Heart right ventricle (tissue), 16 donors: ENCODE results near the gene MELTF. TPM values are rescaled to one million over a fixed set of nuclear protein-coding genes. Genes with fewer than 3 reads are reported as not detected.
A peak's percentile ranks its signal among the peaks of the same experiment; 100 is the strongest.

ENCODE experiments used
- ATAC-seq, 8 donors: fragments of 200-7000 bp; cut with Tn5 transposase; one replicate each; pipeline ENCODE4 v1.9.1; 2020; ENCODE audit warnings: mild to moderate bottlenecking in 8 of 8, moderate library complexity in 8 of 8, moderate number of reproducible peaks in 1 of 8
- DNase-seq, 2 donors: peaks; one replicate each; pipeline ENCODE4 v3.0.0-alpha.2; 2020
- H3K27ac ChIP-seq, 10 donors: fragments of 200-600 bp; sonication (generic) in 2 of 10; one replicate each; pipeline versions ENCODE4 v1.5.0 to v1.8.0; 2020 to 2022; ENCODE audit warnings: mild to moderate bottlenecking in 3 of 10
- H3K27me3 ChIP-seq, 7 donors: fragments of 200-600 bp; one replicate each; pipeline ENCODE4 v1.8.0; 2021 to 2022; ENCODE audit warnings: mild to moderate bottlenecking in 2 of 7
- H3K36me3 ChIP-seq, 9 donors: fragments of 200-600 bp; sonication (generic) in 1 of 9; one replicate each; pipeline versions ENCODE4 v1.5.0 to v1.8.0; 2020 to 2022; ENCODE audit warnings: mild to moderate bottlenecking in 2 of 9
- H3K4me1 ChIP-seq, 9 donors: fragments of 200-600 bp; sonication (generic) in 1 of 9; one replicate each; pipeline versions ENCODE4 v1.5.0 to v1.8.0; 2020 to 2022; ENCODE audit warnings: mild to moderate bottlenecking in 4 of 9
- H3K4me3 ChIP-seq, 10 donors: fragments of 200-600 bp; sonication (generic) in 2 of 10; one replicate each; pipeline versions ENCODE4 v1.5.0 to v1.8.0; 2020 to 2022; ENCODE audit warnings: mild to moderate bottlenecking in 7 of 10, moderate library complexity in 2 of 10
- H3K9me3 ChIP-seq, 11 donors: fragments of 200-600 bp in 10 of 11; sonication (generic) in 2 of 11; one replicate each; pipeline versions ENCODE4 v1.5.0 to v1.8.0; 2013 to 2022; ENCODE audit warnings: mild to moderate bottlenecking in 2 of 11, control low read depth in 1 of 11, moderate library complexity in 1 of 11
- WGBS, 2 donors: extraction: QIAGEN DNeasy Blood & Tissue Kit; methylation state at CpG; one replicate each; pipeline ENCODE4 v1.1.7; 2013; ENCODE audit warnings: inconsistent platforms in 1 of 2; 5-methylcytosine and 5-hydroxymethylcytosine counted together
- intact Hi-C, 10 donors: fragments of 100-400 bp; cut with DNase I; formaldehyde crosslinking; loops; one replicate each; pipeline versions ENCODE4 v1.11.1 to v1.14.2; 2022
- polyA plus RNA-seq, 2 donors: library from polyadenylated mRNA; stranded (reverse); fragments of 200-250 nt; gene quantifications; one replicate each; pipeline ENCODE4 v1.2.3, GENCODE V29; 2013
- total RNA-seq, 10 donors: library from RNA; stranded (reverse); fragmentation: NEBNext Ultra II Directional in 3 of 10; extraction: Animal tissue kit (Norgen Biotek cat#: 25700) in 3 of 10; gene quantifications; one replicate each; pipeline versions ENCODE4 v1.2.1 to v1.2.4, GENCODE V29; 2021 to 2023
- TF ChIP-seq, protein P1 (sequence below), 9 donors: fragments of 200-600 bp; sonication (generic) in 2 of 9; IDR thresholded peaks; one replicate each; pipeline versions ENCODE4 v1.5.0 to v1.8.0; 2021 to 2022; ENCODE audit warnings: antibody characterized with exemption in 9 of 9, mild to moderate bottlenecking in 5 of 9, moderate library complexity in 1 of 9
- donor health status: Arrhythmogenic right ventricular cardiomyopathy.
- donor health status: ischemic (EF 13 %, LVEDD 7.1; RV severe dilation, severe dysfunction).
- donor health status: healthy with polysubstance abuse.
- donor health status: DM: no; HTN: yes; CAD: no.
- donor health status: DM: no; HTN: no; CAD: no.
- donor health status: ischemic (EF 25% LVEDD 6.9; RV normal size, moderate dysfunction).
- donor health status: ischemic (EF 25% LVEDD 5.7; RV mildly dilated, moderate dysfunction).
- donor health status: healthy.
- donor health status: DM: yes; HTN: yes; CAD: no.
- donor health status: Ischemic cardiomyopathy.
- donor health status: ischemic (EF 35%, LVEDD 5.7; RV mildly dilated, moderate dysfunction).
- donor health status: nonischemic (EF 11% LVEDD 7.7; RV severe dilation, severe dysfunction).
- donor health status: DM: yes; HTN: yes; CAD: no.
- donor health status: PGD.
- donor health status: ischemic (EF 29% LVEDD 5.4; RV normal size, mild dysfunction).
- donor health status: nonischemic (EF 23%, LVEDD 6.1; RV moderate dilation, normal function).

Gene MELTF
- total and polyA plus RNA-seq, 12 donors = 2.5 to 31.4 (median 6.8) TPM

DNA sequence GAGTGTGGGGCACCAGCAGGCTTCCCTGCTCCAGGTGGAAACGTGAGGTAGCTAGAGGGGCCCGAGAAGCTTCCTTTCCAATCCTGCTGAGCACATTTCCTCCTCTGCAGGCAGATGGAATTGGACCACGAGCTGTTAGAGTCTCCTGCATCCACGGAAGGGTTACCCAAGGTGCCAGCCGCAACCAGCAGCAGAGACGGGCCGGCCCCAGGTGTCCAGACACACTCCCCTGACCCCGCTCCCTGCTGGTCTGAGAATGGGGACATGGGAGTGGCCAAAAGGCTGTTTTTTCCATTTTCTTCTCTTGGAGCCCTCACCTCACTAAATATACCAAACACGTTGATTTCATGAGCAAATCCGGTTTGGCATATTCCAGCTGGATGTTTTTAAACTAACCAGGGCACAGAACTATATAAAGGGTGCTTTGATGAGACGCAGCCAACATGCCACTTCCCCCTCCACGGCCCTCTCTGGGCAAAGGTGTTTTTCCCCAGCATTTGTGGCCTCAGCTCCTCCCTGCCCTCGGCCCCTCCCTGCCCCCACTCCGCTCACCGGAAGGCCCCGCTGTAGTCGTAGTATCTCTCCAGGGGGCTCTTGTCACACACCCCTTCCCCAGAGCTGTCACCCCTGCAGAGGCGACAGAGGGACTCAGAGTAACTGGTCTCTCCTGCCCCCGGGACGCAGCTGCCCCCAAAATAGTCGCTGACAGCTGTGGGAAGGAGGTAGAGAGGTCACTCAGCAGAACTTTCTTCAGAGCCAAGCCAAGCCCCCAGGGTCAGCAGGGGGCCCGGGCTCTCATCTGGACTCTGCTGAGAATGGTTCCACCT is 7.0 kb downstream of the MELTF start:
- no peak for DNase-seq
- intact Hi-C loops = no loop called here
- no peaks in the 10 kb centered on the region for H3K36me3 ChIP-seq
- WGBS, 2 donors = 36 to 44% methylated on average over 22 of the region's 22 CpGs
- no peak overlapping the region for H3K27ac ChIP-seq
- TF ChIP-seq, protein P1, sequence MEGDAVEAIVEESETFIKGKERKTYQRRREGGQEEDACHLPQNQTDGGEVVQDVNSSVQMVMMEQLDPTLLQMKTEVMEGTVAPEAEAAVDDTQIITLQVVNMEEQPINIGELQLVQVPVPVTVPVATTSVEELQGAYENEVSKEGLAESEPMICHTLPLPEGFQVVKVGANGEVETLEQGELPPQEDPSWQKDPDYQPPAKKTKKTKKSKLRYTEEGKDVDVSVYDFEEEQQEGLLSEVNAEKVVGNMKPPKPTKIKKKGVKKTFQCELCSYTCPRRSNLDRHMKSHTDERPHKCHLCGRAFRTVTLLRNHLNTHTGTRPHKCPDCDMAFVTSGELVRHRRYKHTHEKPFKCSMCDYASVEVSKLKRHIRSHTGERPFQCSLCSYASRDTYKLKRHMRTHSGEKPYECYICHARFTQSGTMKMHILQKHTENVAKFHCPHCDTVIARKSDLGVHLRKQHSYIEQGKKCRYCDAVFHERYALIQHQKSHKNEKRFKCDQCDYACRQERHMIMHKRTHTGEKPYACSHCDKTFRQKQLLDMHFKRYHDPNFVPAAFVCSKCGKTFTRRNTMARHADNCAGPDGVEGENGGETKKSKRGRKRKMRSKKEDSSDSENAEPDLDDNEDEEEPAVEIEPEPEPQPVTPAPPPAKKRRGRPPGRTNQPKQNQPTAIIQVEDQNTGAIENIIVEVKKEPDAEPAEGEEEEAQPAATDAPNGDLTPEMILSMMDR (IDR thresholded peaks at IDR 0.05) = no peak
- peaks cover 0 to 29% (median 3%) of the 10 kb centered on the region in 7 donors for H3K27me3 ChIP-seq
- peaks cover 0 to 20% (median 10%) of the 10 kb centered on the region in 9 donors for H3K4me1 ChIP-seq
- H3K4me3 ChIP-seq = peak overlapping the region in 4 of 10 donors; percentile 14 to 24 (median 14)
- no peaks in the 10 kb centered on the region for H3K9me3 ChIP-seq
- peak in 1 of 8 donors; percentile 29 for ATAC-seq

DNA sequence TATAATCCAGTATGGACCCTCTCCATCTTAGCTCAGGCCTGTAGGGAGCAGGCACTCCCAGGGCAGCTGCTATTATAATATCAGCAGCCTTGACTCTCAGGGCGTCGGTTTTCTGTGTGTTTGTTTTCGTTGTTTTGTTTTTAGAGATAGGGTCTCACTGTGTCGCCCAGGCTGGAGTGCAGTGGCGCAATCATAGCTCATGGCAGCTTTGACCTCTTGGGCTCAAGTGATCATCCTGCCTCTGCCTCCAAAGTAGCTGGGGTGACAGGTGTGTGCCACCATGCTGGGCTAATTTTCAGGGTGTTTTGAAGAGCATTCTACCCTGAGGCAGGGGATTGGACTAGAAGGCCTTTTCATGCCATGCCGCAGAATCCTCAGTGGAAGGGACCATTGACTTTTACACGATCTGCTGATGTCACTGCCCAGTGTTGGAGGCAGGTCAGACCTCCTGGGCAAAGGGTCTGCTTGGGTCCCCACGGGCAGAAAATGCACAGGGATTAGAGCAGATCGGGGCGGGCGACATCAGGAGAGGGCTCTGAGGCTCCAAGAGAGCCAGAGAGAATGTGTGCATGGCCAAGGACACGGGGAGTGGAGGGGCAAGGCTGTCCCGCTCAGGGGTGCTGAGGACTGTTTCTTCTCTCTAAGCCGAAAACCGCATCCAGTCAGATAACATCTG is 7.8 kb downstream of the MELTF start:
- Histone ChIP-seq H3K4me3 (no peak overlapping the region), H3K36me3 (no peaks in the 10 kb centered on the region), H3K27me3 (peaks cover 0 to 29% (median 3%) of the 10 kb centered on the region in 7 donors), H3K27ac (no peak overlapping the region), H3K9me3 (no peaks in the 10 kb centered on the region), H3K4me1 (peaks cover 0 to 20% (median 10%) of the 10 kb centered on the region in 9 donors)
- ATAC-seq (no peak), DNase-seq (no peak)
- 83 to 85% methylated on average over 15 of the region's 15 CpGs for WGBS, 2 donors
- intact Hi-C loops = no loop called here
- TF ChIP-seq, protein P1 (IDR thresholded peaks at IDR 0.05) = no peak

DNA sequence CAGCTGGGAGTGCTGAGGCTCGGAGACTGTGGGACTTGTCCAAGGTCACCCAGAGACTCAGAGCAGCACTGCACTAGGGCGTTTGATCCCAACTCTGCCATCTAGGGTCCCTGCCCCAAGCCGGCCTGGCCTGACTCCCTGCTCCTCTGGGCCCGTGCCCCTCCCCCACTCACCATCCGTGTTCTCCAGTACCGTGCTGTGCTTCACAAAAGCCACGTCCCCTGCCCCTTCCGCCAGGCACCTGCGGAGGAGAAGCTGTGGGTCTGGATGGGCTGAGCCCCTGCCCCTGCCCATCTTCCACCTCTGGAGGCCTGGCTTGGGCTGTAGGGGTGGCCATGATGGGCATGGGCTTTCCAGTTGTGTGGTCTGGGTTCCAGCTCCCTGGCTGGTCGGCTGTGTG is 8.4 kb downstream of the MELTF start:
- Histone ChIP-seq H3K4me3 (no peak overlapping the region), H3K4me1 (peaks cover 0 to 20% (median 10%) of the 10 kb centered on the region in 9 donors), H3K36me3 (no peaks in the 10 kb centered on the region), H3K9me3 (no peaks in the 10 kb centered on the region), H3K27ac (no peak overlapping the region), H3K27me3 (peaks cover 0 to 29% (median 3%) of the 10 kb centered on the region in 7 donors)
- TF ChIP-seq, protein P1 (IDR thresholded peaks at IDR 0.05) = no peak
- DNase-seq (no peak), ATAC-seq (no peak)
- WGBS, 2 donors = 63 to 70% methylated on average over 10 of the region's 10 CpGs
- intact Hi-C loops = no loop called here

DNA sequence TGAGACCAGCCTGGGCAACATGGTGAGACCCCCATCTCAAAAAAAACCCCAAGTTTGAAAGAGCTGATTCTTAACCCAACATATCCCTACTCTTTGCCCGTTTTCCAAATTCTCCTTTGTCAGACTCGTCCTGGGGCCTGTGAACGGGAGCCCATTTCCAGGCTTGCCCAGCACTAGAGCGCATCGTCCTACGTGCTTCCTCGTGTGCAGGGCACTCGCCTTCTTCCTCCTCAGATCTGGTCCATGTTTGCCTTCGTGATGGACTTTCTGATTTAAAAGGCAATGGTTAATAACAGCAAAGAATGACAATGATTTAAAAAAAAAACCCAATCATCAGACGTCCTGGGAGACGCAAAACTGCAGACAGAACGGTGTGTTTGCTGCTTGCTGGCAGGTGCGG is 10.1 kb downstream of the MELTF start:
- Histone ChIP-seq H3K9me3 (no peaks in the 10 kb centered on the region), H3K27me3 (peaks cover 0 to 26% (median 3%) of the 10 kb centered on the region in 7 donors), H3K4me3 (no peak overlapping the region), H3K4me1 (peaks cover 0 to 20% (median 10%) of the 10 kb centered on the region in 9 donors), H3K36me3 (no peaks in the 10 kb centered on the region), H3K27ac (no peak overlapping the region)
- WGBS, 2 donors = 87 to 88% methylated on average over 13 of the region's 13 CpGs
- ATAC-seq (no peak), DNase-seq (no peak)
- intact Hi-C loops = no loop called here
- TF ChIP-seq, protein P1 (IDR thresholded peaks at IDR 0.05) = no peak
